Measurements from ENCODE around the gene VPS13D.
A peak's percentile ranks its signal among the peaks of the same experiment; 100 is the strongest.

VPS13D gene, protein sequence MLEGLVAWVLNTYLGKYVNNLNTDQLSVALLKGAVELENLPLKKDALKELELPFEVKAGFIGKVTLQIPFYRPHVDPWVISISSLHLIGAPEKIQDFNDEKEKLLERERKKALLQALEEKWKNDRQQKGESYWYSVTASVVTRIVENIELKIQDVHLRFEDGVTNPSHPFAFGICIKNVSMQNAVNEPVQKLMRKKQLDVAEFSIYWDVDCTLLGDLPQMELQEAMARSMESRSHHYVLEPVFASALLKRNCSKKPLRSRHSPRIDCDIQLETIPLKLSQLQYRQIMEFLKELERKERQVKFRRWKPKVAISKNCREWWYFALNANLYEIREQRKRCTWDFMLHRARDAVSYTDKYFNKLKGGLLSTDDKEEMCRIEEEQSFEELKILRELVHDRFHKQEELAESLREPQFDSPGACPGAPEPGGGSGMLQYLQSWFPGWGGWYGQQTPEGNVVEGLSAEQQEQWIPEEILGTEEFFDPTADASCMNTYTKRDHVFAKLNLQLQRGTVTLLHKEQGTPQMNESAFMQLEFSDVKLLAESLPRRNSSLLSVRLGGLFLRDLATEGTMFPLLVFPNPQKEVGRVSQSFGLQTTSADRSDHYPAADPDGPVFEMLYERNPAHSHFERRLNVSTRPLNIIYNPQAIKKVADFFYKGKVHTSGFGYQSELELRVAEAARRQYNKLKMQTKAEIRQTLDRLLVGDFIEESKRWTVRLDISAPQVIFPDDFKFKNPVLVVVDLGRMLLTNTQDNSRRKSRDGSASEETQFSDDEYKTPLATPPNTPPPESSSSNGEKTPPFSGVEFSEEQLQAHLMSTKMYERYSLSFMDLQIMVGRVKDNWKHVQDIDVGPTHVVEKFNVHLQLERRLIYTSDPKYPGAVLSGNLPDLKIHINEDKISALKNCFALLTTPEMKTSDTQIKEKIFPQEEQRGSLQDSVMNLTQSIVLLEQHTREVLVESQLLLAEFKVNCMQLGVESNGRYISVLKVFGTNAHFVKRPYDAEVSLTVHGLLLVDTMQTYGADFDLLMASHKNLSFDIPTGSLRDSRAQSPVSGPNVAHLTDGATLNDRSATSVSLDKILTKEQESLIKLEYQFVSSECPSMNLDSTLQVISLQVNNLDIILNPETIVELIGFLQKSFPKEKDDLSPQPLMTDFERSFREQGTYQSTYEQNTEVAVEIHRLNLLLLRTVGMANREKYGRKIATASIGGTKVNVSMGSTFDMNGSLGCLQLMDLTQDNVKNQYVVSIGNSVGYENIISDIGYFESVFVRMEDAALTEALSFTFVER (N-terminal part only)

DNA sequence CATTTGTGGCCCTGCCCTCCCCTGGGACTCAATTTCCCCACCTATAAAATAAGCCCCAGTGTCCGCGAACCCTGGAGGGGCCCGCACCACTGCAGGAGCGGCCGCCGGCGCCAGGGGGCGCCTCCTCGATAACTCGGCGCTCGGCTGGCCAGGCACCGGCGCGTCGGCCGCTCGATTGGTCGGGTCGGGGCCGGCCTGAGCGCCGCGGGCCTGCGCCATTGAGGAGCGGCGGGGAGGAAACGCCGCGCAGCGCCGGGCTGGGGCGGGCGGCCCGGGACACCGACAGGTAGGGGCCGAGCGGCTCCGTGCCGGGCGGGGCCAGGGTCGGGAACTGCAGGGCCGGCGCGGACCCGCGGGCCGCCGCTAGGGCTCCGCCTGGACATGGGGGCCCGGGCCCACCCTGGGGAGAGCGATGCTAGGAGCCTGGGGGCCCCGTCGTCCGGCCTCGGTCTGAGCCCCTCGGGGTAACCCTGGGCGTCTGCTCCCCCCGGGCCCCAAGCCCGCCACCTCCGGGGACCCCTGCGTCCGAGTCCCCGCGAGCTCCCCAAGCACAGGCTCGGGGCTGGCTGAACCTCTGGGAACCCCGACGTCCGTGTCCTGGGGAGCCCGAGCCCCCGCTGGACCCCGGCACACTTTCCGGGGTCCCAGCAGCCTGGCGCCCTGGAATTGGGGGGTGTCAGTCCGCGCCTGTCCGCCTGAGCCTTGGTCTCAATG is at the start of gene VPS13D:
Gene VPS13D, plus strand, starts transcription at position 196 of the 714 bp plus-strand sequence. CDS start 4,237 bp downstream, outside the sequence.
- DNase-seq (ENCODE audit: low read depth in 3 of 3): peak; percentile 61 to 83 (median 75)

- DNase-seq (ENCODE audit: low read depth in 3 of 3): no peak
Measured at GRCh38 chr1:12180315-12180714, 49.5 kb upstream of the VPS13D start.

DNA sequence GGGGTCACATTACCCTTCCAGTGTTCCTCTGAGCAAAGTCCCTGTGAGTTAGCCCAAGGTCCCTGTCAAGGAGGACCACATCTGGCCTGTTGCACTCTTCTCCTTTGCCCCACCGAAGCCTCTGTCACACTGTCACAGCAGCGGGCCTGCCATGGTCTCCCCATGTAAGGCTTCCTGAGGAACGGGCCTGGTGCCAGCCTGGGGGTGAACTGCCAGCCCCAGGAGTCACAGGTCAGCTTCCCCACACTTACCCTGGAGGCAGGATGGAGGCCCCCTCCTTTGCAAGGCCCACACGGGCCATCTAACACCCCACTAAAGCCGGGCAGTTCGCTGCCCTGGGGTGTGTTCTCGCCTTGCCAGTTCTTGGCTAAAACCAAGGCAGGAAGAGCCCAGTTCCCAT is 48.9 kb upstream of the VPS13D start:
- DNase-seq (ENCODE audit: low read depth in 3 of 3): no peak

- DNase-seq (ENCODE audit: low read depth in 3 of 3): no peak
Measured at GRCh38 chr1:12181568-12181967, 48.3 kb upstream of the VPS13D start.

DNA sequence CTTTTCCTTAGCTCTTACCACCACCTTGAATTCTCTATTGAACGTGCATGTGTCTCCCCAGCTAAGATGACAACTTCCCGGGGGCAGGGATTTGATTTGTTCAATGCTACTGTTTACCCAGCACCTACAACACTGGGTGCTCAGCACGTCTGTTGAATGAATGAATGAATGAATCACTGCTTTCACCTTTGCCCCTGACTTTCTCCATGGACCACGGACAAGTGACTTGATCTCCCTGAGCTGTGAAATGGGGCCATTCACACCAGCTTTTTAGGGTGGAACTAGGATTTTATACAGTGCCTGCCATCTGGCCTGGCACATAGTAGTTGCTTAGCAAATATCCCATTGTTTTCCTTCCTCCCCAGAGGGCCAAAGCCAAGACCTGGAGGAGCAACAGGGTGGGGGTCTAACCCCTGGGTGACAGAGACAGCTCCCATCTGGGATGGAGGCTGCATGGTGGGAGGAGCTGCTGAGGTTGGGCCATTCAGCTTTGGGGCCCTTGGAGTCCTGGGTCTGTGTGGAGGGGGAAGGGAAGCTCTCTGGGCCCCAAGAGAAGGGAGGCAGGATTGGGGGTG is 47.3 kb upstream of the VPS13D start:
- no peak for DNase-seq (ENCODE audit: low read depth in 3 of 3)

DNA sequence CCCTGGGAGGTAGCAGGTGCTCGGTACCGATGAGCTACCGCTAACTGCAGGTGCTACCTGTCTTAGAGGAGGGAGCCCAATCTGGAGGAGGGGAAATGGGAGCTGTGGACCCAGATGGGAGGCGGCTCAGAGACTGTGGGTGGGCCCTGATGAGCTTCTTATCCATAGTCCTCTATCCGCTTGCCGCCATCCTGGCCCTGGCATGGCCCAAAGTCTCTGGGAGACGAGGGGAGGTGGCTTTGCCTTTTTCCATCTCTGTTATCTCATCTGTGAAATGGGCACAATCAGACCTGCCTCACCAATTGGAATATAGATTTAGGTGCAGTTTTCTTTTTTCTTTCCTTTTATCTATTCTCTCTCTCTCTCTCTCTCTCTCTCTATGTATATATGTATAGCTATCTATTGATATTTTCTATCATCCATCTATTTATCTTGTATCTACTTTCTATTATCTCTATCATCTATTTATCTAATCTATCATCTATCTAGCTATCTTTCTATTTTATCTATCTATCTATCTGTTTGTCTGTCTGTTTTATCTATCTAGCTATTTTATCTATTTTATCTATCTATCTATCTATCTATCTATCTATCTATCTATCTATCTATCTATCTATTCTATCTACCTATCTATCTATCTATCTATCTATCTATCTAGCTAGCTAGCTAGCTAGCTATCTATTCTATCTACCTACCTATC is 46.6 kb upstream of the VPS13D start:
- DNase-seq (ENCODE audit: low read depth in 3 of 3): no peak

DNA sequence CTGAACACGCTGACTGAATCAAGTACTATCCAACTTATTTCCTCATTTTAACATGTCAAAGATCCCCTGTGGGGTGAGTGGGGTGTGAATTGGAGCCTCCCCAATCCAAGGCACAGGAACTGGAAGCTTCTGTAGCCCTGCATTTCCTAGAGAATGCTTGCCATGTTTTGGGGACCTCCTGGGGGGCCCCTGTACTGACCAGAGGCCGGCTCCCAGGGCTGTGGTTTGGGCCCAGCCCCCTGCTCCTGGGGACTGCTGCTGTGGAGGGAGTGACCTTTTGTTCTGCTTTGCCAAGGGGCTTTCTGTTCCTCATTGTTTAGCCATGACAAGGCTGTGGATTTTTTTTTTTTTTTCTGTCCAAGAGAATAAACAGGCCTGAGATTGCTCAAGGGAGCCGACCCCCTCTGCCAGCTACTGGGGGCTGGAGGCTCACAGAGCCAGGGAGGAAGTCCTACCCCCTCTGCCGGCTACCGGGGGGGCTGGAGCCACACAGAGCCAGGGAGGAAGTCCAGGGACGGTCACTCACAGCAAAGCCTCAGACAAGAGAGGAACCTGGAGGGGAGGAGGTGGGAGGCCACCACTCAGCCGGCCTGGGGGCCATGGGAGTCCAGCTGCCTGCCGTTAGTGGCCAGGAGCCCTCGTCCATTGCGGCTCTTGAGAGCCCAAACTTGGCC is 45.7 kb upstream of the VPS13D start:
- no peak for DNase-seq (ENCODE audit: low read depth in 3 of 3)

GRCh38 chr1:12185036-12185917 is 44.6 kb upstream of the VPS13D start:
- no peak for DNase-seq (ENCODE audit: low read depth in 3 of 3)

DNA sequence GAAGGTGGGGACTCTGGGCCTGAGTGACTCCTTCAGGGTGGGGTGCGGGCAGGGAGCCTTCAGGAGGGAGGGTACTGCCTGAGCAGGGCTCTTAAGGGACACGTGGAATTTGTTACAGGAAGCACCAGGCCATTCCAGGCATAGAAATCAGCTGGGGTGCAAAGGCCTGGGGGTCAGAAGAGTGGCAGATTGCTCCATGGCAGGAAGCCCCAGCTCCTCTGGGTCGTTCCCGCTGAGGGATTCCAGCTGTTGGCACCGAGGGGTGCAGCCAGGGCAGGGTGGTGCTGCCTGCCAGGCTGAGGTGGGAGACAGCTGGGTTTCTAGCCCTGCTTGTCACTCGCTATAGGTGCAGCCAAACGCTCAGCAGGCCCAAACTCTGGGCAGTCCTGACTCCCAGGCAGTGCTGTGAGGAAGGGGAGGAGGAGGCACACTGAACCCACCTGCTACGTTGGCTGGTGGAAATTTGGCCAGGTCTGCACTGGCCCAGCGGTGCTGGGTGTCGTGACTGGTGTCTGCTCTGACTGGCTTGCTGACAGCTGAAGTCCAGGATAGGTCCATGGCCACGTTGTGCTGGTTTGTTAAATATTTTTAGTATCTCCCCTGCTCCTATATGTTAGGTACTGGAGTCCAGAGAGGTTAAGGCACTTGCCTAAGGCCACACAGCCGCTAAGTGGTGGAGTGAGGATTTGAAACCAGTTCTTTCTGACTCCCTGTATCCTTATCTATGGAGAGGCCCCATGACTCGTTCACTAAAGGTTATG is 43.7 kb upstream of the VPS13D start:
- DNase-seq (ENCODE audit: low read depth in 3 of 3): no peak

GRCh38 chr1:12186679-12186985 is 43.2 kb upstream of the VPS13D start:
- no peak for DNase-seq (ENCODE audit: low read depth in 3 of 3)

- no peak for DNase-seq (ENCODE audit: low read depth in 3 of 3)
Measured at GRCh38 chr1:12188115-12188514, 41.7 kb upstream of the VPS13D start.

DNA sequence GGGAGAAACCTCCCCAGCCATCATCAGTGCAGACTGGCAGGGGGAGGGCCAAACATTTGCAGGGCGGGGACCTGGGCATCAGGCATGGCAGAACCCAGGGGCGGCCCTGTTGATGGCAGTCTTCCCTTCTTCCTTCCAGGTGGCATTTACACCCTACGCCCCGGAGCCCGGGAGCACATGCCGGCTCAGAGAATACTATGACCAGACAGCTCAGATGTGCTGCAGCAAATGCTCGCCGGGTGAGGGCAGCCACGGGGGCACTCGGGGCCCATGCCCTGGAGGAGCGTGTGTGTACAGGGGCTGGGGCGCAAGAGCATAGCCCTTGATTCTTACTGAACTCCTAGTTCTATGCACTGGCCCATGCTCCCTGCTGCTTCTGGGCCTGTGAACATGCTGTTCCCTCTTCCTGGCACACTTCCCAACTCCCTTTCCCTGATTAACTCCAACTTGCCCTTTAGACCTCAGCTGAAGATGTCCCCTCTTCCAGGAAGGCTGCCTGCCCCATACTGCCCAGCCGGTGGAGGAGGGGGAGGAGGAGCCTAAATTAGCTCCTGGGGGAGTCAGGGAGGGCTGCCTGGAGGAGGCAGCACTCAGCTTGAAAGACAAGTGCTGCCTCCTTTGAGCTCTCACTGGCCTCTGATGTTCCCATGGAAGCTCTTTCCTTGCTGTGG is 41.0 kb upstream of the VPS13D start:
- no peak for DNase-seq (ENCODE audit: low read depth in 3 of 3)

GRCh38 chr1:12189328-12189682 is 40.5 kb upstream of the VPS13D start:
- no peak for DNase-seq (ENCODE audit: low read depth in 3 of 3)

- DNase-seq (ENCODE audit: low read depth in 3 of 3): no peak
Measured at GRCh38 chr1:12191242-12192032, 38.4 kb upstream of the VPS13D start.

- no peak for DNase-seq (ENCODE audit: low read depth in 3 of 3)
Measured at GRCh38 chr1:12194666-12195216, 35.1 kb upstream of the VPS13D start.

- no peak for DNase-seq (ENCODE audit: low read depth in 3 of 3)
Measured at GRCh38 chr1:12195416-12195815, 34.4 kb upstream of the VPS13D start.
